HUDEP-2 (cell line): ENCODE measurements around the gene LDLRAD3.
"Not testable (repeated sequence)": the region's sequence is repeated elsewhere in the genome, so short reads cannot be mapped to it uniquely, and the experiment has no call there.

Source experiments
- DNase-seq, 76 experiments: peaks; one replicate each; lab custom pipeline; 2025; ENCODE audit not compliant: unreplicated experiment in 76 of 76; lab: John Stamatoyannopoulos, UW

Gene LDLRAD3

DNA sequence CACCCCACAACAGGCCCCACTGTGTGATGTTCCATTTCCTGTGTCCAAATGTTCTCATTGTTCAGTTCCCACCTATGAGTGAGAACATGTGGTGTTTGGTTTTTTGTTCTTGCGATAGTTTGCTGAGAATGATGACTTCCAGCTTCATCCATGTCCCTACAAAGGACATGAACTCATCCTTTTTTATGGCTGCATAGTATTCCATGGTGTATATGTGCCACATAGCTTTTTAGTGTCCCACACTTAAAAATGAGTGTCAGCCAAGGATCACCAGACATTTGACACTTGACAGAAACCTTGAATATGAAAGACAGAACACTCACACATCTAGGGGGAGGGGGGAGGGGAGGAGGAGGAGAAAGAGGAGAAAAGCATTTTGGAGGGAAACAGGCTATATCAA is 245.9 kb downstream of the LDLRAD3 start:
- not testable (repeated sequence) for DNase-seq

GRCh38 chr11:36191941-36192340 is 248.1 kb downstream of the LDLRAD3 start:
- no peak for DNase-seq

DNA sequence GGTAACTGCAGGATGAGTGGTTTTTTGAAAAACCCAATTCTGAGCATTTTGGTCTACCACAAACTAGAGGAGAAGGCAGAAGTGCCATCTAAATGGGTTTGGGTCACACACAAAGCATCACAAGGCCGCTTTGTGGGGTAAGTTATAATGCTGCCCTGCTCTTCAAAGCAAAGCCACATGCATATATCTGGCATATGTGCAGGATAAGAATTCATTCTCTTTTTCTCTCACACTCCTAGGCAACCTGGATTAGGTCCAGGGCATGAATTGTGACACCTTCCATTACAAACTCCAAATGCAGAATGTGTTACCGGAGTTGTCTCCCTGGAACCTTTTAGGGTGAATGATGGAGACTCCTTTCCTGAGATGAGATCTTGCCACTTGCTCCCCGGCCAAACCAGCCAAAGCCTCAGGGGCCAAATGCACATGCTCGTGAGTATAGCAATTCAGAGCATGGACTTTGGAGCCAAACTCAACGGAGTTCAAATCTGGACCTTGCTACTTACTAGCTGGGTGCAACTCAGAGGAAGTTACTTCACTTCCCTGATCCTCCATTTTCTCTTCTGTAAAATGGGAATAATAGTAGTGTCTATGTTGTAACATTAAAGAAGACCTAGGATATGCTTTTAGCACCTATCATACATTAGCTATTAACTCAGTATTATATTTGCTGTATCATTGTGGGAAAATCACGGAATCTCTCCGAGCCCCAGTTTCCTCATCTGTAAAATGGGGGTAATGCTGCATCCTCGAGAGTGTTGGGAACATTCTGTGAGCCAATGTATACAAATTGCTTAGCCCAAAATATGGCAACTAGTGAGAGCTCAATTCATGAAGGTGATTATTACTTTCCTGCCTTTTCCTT is 248.8 kb downstream of the LDLRAD3 start:
- DNase-seq = no peak

DNA sequence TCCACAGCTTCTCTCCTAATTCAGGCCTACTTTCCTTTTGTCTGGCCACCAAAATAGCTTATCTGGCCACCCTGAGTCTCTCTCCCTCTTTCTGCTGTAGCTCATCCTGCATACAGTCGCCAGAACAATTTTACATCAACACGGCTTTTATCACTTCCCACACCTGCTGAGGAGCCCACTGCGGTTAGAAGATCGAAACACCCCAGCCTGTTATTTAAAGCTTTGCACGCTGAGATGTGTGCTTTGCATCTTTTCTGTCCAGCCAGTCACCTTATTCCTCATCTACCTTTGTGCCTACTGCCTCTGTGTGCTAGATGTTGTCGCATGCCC is 249.4 kb downstream of the LDLRAD3 start:
- DNase-seq = no peak

GRCh38 chr11:36193721-36194120 is 249.9 kb downstream of the LDLRAD3 start:
- DNase-seq = no peak

GRCh38 chr11:36195496-36196354 is 251.9 kb downstream of the LDLRAD3 start:
- no peak for DNase-seq

- no peak for DNase-seq
Measured at GRCh38 chr11:36196411-36196998, 252.6 kb downstream of the LDLRAD3 start.

DNA sequence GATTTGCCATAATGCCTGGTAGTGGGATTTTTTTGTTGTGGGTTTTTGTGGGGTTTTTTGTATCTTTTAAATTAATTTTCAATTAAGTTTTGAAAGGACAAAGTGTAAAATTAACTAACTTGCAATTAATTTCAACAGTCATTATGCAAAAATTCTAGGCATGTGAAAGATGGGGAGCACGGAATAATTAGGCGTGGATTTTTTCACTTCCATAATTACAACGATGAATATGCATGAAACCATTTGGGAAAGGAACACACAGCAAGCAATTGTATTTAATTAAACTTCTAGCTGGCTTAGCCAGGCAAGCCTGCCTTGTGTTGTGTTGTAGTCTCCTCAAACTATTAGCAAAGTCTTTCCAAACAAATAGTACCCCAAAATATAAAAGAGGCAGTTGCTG is 257.5 kb downstream of the LDLRAD3 start:
- no peak for DNase-seq

GRCh38 chr11:36205536-36205935 is 261.7 kb downstream of the LDLRAD3 start:
- no peak for DNase-seq

GRCh38 chr11:36210529-36210928 is 266.7 kb downstream of the LDLRAD3 start:
- DNase-seq = no peak

- DNase-seq = no peak
Measured at GRCh38 chr11:36211761-36212430, 268.0 kb downstream of the LDLRAD3 start.

GRCh38 chr11:36212564-36213392 is 268.9 kb downstream of the LDLRAD3 start:
- no peak for DNase-seq

DNA sequence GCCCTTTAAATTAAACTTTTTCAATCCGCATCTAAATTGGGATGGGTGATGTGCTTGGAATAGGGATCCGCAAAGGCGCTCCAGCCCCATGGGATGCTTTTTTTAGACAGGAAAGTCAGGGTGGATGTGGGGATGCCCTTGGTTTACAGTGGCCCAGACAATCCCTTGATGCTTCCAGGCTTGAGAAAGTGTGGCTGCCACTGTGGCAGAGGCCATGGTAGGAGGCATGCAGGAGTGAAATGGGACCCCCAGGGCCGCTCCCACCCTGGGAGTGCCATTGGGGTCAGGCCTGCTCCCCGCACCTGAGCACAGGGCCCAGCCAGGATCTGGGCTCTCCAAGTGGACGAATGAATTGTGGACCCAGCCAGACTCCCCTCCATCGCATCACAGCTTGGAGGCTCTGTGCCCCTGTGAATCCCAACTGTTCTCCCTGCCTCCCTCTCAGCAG is 269.6 kb downstream of the LDLRAD3 start:
- no peak for DNase-seq

- DNase-seq = no peak
Measured at GRCh38 chr11:36214480-36214879, 270.6 kb downstream of the LDLRAD3 start.

- no peak for DNase-seq
Measured at GRCh38 chr11:36214976-36215692, 271.3 kb downstream of the LDLRAD3 start.

DNA sequence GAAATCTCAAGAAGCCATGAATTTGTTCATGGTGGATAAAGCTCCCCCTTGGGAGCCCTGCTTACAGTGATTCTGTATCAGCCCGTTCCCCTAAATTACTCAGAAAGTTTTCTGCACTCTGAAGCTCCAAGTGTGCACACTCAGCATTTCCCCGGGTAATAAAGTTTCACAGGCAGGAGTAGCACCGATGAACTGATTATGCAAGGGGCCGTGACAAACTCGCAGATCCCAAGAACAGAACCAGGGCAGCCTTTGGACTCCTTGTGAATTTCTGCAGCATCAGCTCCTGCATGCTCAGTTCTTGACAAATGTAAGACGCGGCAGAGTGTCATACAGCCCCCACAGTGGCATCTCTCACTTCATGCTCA is 271.8 kb downstream of the LDLRAD3 start:
- DNase-seq = no peak

- DNase-seq = no peak
Measured at GRCh38 chr11:36216061-36216615, 272.3 kb downstream of the LDLRAD3 start.

DNA sequence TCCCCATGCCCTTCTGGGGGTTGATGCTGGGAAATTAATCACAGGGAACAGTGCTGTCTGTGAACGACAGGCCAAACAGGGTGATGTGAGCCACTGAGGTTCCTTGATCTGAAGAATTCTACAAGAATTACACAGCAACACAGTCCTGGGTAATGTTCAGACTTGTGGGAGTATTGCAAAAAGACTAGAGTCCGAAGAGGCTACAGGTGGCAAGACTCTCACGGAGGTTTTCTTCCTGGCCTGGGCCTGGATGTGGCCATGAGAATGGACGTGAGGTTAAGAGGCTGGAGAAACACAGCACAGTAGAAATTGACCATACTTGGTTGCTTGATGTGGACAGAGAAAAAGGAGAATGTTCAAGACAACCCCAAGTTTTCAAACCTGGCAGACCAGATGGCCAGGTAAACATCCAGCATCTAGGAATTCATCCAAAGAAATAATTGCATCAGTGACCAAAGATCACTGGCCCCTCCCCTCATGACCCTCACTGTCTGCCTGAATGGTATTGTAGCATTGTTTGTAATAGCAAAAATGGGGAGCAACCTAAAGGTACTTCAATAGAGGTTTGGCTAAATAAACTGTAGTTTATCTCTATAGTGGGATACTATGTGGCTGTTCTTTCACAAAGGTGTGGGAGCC is 274.5 kb downstream of the LDLRAD3 start:
- DNase-seq = no peak

DNA sequence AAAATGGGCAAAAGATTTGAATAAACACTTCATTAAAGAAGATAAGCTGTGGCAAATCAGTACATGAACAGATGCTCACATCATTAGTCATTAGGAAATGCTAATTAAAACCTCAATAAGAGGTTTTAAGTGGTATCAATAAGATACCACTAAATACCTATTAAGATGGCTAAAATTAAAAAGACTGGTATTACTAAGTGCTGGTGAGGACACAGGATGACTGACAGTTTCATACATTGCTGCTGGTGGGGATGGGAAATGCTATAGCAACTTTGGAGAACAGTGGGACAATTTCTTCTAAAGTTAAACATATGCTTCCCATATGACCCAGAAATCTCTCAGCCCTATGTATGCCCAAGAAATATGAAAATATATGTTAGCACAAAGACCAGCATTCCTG is 276.1 kb downstream of the LDLRAD3 start:
- no peak for DNase-seq
